ENCODE measurements around the gene C2CD2L.
"Not testable (repeated sequence)": the region's sequence is repeated elsewhere in the genome, so short reads cannot be mapped to it uniquely, and the experiment has no call there.

Gene C2CD2L

DNA sequence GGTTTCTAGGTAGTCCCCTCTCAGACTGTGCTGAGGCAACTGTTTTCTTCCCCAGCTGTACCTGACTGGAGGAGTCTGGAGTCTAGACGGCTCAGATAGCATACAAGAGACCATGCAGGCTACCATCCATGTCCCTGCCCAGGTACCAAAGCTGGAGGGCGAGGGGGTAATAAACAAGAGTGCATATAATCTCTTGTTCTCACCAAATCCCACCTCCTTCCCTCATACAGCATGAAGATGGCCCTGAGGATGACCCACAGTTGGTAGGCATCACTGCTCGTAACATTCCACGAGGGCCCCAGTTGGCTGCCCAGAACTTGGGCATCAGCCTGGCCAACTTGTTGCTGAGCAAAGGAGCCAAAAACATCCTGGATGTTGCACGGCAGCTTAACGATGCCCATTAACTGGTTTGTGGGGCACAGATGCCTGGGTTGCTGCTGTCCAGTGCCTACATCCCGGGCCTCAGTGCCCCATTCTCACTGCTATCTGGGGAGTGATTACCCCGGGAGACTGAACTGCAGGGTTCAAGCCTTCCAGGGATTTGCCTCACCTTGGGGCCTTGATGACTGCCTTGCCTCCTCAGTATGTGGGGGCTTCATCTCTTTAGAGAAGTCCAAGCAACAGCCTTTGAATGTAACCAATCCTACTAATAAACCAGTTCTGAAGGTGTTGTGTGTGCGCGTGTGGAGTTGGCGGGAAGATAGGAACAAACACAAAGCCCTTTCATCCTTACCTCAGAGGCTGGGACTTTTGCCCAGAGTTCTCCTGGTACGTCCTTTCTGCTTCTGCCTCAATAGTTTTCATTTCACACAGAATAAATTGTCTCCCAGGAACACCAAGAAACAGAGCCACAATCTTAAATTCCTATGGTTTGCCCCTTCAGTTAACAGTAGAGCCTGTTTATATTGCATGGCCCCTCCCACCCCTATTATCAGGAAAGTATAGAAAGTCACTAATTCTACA is 14.0 kb upstream of the C2CD2L start:
- DNase-seq (ENCODE audit: low read depth in 4 of 4, low spot score in 1 of 4) = no peak

DNA sequence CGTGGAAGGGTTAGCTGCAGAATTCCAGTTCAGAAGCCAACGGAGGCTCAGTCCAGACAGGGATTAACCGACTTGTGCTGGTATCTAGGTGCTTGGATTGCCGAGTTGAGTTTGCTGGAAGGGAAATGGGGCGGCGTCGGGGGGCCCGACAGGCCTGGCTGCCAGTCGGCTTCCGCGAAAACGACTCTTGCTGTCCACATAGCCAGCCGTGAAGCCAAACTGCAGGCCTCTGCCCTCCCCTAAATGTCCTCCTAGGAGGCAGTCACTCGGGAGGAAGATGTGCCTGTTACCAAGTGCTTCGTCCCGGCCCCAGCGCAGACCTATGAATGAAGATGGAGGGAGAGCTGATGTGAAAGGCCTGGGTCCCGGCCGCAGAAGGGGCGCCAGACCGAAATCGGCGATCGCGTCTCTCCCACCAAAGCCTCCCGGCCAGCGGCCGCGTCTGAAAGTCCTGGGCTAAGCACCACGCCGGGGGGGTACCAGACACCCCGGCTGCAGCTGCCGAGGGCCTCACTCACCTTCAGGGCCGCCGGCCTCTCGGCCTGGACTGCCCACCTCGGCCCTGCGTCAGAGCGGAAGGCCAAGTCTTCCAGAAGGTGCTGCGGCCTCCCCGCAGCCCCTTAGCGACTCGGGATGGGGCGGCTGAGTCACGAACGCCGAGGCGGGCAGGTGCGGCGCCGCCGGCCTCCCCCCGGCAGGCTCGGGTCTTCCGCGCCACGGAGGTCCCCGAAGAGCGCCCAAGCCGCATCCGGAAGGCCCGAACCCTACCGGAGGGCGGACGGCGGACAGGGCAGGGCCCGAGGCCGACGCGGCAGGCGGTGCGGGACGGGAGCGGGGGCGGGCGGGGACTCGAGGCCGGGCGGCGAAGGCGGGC is 13.0 kb upstream of the C2CD2L start:
- no peak for DNase-seq (ENCODE audit: low read depth in 4 of 4, low spot score in 1 of 4)

DNA sequence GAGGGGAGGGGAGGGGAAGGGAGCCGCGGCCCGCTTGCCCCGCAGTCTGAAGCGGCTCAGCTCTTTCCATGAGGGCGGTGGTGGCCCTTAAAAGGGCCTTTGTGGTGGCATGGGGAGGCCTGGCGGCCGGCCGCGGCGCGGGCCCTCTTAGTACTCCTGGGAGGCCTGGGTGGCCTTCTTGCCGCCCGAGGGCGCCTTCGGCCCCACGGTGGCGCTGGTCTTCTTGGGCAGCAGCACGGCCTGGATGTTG is 12.4 kb upstream of the C2CD2L start:
- peak in 1 of 4 experiments; percentile 42 for DNase-seq (ENCODE audit: low read depth in 4 of 4, low spot score in 1 of 4)

DNA sequence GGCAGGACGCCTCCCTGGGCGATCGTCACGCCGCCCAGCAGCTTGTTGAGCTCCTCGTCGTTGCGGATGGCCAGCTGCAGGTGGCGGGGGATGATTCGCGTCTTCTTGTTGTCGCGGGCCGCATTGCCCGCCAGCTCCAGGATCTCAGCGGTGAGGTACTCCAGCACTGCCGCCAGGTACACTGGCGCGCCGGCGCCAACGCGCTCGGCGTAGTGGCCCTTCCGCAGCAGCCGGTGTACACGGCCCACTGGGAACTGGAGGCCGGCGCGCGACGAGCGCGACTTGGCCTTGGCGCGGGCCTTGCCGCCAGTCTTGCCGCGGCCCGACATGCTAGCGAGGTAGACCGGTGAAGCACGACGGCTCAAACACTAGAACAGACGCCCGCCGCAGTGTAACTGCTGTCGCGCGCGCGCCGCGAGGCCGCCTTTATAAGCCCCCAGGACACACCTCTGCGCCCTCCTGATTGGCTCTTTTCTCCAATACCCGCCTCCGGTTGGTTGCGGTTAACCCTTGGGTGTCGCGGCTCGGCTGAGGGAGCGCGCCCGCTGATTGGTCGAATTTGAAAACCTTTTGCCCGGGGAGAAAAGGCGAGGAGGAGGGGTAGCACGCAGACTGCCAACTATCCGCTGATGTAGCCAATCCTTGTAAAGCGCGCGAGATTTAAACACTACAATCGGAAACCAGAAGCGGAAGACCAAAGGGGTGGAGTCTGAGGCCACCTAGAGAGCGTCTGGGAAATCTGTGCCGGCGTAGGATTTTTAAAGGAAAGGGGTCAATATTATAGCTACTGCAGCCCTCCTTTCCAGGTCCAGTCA is 11.9 kb upstream of the C2CD2L start:
- DNase-seq (ENCODE audit: low read depth in 4 of 4, low spot score in 1 of 4) = peak; percentile 93 to 99 (median 98)

DNA sequence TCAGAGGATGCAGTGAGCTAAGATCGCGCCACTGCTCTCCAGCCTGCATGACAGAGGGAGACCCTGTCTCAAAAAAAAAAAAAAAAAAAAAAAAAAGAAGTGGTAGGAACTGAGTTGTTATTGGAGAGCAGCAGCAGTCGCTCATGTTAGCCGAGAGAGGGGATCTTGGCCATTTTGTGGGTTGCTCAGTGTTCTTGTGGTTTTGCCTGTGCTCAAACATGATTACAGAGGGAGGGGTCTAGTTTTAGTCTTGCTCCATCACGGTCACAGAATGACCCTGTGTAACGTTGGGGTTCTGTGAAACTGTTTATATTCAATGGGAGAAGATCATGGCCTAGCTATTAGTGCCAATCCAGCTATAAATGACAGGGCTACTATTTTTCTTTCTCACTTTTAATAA is 7.4 kb upstream of the C2CD2L start:
- no peak for DNase-seq (ENCODE audit: low read depth in 4 of 4, low spot score in 1 of 4)

DNA sequence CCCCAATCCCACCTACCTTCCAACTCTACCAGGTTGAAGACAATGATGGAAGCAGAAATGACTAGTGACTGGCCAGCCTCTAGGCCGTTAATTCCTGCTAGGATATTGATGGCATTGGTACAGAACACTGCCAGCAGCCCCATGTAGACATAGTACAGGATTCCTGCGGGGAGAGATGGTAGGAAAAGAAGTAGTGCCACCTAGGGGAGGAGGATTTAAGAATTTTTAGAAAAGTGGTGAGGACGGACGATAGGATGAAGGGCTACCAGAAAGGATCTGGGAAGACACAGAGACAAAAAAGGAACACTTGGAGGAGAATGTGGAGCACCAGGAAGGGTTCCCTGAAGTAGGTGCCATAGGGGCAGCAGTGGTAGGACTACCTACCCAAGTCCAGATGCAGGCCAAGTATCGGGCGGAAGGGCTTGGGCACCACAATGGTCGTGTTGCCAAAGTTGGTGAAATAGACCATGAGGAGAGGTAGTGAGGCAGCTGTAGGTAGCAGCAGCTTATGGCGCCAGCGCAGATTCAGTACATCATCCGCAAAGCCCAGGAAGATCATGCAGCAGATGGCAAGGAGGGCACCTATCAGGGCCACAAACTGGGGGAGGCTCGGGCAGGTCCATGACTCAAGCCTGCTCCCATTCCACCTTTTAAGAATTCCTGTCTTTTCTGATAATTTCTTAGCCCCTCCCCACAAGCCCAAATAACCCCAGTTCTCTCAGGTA is 6.7 kb upstream of the C2CD2L start:
- no peak for DNase-seq (ENCODE audit: low read depth in 4 of 4, low spot score in 1 of 4)

DNA sequence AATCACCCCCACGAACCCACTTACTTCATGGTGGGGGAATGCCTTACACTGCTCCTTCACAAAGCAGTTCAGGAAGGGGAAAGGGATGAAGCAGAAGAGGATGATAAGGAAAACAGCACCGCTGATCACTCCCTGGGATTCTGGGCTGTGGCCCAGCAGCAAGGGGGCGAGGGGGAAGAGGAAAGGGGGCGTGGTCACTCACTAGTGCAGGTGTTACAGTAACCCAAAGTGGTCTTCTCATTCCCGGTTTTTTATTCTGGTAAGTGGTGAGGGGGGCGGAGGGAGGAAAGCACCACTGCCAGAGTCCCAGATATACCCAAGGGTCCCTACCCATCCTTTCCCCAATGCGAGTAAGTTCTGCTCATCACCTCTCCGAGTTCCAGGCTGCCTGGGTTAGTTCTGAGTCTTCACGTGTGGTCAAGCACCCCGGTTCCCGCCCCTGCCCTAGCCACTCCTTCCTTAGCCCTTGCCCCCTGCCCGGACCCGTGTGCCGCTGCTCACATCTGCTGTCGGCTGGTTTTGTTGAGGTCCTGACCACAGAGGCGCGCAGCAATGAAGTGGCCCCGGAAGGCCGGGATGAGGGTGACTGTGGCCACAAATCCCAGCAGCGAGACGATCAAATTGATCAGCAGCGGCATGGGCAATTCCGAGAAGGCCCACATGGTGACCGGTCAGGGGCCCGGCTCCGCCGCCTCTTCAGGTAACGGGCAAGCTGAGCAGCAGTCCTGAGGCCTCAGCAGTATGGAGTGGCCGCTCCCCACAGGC is 6.0 kb upstream of the C2CD2L start:
- no peak for DNase-seq (ENCODE audit: low read depth in 4 of 4, low spot score in 1 of 4)

DNA sequence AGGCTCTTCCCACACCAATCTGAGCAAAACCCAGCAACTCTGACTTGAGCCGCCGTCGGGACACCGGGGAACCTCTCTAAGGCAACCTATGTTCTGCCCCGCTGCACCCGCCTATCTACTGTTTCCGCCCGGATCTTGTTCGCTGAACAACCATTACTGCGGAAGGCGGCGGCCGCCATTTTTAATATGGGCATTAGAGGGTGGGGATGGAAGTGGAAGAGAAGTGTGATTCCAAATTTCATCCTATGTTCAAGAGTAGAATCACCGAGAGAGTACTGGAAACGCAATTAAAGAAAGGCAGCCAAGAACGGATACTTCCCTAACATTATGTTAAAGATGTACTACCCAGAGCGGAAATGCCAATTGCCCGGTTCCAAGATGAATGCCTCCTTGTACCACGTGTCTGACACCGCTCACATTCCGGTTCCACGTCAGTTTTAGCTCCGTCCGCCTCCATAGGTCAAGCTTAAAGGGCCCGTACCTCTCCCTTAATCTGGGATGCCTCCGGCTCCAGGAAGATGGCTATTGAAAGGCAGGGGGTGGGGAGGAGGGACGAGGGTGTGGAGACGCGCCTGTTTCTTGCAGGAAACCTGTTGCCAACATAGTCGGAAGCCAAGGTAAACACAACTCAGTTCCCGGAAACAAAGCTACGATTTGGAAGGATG is 5.3 kb upstream of the C2CD2L start, which contains the start of gene DPAGT1:
TSS of gene DPAGT1 (minus strand) at position 95 of the 665 bp plus-strand sequence. CDS start 198 bp downstream, outside the sequence.
- DNase-seq (ENCODE audit: low read depth in 4 of 4, low spot score in 1 of 4) = peak in 3 of 4 experiments; percentile 52 to 78 (median 76)

DNA sequence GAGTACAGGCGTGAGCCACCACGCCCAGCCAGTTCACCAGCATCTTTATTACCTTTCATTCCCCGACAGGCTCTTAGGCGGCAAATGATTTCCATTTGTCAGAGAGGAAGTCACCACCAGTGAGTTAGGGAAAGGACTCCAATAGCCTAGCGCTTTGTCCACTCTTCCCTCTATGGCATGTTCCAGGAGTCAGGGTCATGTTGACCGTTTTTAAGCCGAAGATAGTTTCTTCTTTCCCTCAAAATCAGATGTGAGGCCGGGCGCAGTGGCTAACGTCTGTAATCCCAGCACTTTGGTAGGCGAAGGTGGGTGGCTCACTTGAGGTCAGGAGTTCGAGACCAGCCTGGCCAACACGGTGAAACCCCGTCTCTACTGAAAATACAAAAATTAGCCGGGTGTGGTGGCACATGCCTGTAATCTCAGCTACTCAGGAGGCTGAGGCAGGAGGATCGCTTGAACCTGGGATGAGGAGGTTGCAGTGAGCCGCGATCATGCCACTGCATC is 3.9 kb upstream of the C2CD2L start:
- DNase-seq (ENCODE audit: low read depth in 4 of 4, low spot score in 1 of 4) = not testable (repeated sequence)

DNA sequence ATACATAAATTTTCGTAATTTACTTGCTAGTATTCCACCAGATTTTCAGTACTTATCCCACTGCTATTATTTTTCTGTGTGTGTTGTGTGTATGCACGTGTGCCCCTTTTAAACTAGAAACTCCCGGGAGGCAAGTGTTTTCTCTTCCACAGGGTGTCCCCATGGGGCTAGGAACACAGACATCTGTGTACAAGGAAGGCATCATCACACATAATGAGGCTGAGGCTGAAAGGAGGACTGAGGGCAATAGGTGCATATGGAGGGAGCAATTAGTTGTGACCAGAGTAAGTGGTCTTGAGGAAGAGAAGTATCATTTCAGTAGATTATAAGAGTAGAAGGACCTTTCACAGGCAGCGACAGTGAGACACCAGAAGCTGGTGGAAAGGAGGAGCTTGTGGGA is 3.4 kb upstream of the C2CD2L start:
- no peak for DNase-seq (ENCODE audit: low read depth in 4 of 4, low spot score in 1 of 4)

DNA sequence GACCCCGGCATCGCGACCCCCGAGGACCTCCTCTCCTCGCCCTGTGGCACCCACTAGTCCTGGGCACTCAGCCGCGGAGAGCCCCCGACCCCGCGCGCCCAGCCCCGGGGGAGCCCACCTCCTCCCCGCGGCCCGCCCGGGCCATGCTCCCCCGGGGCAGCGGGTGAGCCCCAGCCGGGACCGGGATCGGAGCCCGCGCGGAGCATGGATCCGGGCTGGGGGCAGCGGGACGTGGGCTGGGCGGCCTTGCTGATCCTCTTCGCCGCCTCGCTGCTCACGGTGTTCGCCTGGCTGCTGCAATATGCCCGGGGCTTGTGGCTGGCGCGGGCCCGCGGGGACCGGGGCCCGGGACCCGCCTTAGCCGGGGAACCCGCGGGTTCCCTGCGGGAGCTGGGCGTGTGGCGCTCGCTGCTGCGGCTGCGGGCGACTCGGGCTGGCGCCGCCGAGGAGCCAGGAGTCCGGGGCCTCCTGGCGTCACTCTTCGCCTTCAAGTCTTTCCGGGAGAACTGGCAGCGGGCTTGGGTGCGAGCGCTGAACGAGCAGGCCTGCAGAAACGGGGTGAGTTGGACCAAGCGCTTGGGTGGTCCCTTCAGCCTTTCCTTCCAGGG is 498 bp downstream of the C2CD2L start:
- no peak for DNase-seq (ENCODE audit: low read depth in 4 of 4, low spot score in 1 of 4)

DNA sequence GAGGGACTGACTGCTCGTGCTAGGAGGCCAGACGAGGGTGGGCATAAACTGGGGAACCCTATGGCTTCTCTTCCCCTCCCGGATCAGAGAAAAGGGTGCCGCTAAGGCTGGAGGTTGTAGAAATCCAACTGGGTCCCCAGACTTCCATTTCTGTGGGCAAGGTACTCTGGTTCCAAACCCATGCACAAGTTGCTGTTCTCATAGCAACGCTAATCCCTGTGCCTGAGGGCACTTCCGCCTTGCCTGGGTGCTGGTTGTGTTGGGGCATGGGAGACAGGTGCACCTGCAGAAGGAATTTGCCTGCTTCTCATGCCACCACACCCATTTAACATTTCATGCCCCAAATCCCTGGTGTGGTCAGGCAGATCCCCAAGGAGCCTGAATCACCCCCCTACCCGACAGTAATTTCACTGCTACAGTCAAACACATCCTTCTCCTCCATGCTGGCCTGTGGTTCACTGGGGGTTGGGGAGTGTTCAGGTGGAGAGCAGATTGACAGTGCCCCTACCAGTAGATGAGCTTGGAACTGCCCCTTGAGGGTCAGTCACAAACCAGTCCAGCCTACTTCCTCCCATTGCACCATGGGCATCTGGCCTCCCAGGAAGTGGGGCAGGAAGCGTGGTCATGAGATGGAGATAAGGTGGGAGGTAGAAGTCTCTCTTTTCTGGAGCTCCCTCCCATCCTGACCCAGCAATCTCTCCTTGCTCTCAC is 1.2 kb downstream of the C2CD2L start:
- DNase-seq (ENCODE audit: low read depth in 4 of 4, low spot score in 1 of 4) = no peak

DNA sequence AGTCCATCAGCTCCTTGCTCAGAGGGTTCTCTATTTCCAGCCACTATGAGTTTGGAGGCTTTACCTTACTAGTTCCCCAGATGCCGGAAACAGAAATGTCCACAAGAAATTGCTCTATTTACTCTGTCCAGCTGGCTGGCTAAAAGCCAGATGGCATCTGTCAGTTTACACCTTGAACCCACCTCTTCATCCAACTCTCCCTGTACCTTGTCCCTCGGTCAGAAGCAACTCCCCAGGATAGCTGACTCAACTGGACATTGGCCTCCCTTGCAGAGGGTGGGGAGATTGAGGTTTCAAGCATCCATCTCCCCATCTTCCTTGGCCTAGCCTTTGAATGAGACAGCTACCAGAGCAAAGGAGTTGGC is 1.7 kb downstream of the C2CD2L start:
- DNase-seq (ENCODE audit: low read depth in 4 of 4, low spot score in 1 of 4) = no peak

DNA sequence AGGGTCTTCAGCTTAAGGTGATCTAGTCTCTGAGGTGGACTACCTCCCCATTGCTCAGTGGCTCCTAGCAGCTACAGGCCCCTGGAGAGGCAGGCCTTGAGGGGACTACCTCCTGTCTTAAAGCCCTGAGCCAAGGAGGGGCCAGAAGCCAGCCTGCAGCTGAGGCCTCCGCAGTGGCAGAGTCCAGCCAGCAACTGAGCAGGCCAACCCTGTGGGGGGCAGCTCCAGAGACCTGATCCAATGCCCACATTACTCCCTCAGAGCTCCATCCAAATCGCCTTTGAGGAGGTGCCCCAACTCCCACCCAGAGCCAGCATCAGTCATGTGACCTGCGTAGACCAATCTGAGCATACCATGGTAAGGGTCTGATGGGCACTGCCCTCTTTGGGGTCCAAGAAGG is 2.7 kb downstream of the C2CD2L start:
- no peak for DNase-seq (ENCODE audit: low read depth in 4 of 4, low spot score in 1 of 4)

DNA sequence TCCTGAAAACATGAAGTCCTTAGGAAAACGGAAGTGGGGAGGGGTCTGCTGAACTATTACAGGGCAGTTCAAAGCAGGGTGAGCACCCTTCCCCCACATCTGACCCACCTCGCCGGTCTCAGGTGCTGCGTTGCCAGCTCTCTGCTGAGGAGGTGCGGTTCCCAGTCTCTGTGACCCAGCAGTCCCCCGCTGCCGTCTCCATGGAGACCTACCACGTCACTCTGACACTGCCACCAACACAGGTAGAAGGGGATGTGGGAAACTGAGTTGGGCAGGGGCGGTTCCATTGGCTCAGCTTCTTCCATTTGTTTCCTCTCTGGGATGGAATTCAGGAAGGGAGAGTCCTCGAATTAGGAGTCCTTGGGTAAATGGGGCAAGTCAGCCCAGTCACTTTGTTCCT is 3.3 kb downstream of the C2CD2L start:
- DNase-seq (ENCODE audit: low read depth in 4 of 4, low spot score in 1 of 4) = no peak

DNA sequence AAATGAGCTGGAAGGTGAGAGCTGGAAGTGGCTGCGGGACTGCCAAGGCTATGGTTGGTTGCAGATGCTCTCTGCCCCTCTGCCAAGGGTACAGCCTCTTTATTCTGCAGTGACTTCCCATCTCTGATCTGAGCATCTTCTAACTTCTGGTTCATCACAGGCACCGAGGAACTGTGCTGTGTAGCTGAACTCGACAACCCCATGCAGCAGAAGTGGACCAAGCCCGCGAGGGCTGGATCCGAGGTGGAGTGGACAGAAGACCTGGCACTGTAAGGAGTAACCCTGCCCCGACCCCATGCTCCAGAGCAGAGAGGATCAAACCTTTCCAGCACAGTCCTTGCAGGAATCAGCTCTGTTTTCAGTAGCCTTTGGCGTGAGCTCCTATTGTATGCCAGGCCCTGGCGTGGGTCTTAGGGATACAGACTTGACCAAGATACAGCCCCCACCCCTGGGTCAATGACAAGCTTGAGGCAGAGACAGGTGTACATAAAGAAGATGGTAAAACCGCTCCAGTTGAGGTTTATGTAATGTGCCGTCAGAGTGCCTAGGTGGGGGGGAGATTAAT is 4.3 kb downstream of the C2CD2L start:
- no peak for DNase-seq (ENCODE audit: low read depth in 4 of 4, low spot score in 1 of 4)

DNA sequence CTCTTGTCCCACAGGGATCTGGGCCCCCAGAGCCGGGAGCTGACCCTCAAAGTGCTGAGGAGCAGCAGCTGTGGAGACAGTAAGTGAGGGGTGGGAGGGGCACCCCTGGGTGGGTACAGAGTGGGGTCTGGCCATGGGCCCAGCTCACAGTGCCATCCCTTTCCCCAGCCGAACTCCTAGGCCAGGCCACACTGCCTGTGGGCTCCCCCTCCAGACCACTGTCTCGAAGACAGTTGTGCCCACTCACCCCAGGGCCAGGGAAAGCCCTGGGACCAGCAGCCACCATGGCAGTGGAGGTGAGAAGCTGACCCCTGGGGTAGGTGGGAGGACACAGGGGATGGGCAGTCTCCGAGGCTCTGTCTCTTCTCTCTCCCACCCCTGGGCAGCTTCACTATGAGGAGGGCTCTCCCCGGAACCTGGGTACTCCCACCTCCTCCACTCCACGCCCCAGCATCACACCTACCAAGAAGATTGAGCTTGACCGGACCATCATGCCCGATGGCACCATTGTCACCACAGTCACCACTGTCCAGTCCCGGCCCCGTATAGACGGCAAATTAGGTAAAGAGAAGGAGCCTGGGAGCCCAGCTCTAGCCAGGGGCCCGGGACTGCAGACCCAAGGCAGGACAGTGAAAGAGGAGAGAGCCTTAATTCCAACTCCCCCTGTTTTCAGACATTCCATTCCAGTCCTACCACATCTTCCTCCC is 5.3 kb downstream of the C2CD2L start:
- no peak for DNase-seq (ENCODE audit: low read depth in 4 of 4, low spot score in 1 of 4)
